GM04503 (cell line): Measurements from ENCODE around the gene HSPB7.
"Not testable (repeated sequence)": the region's sequence is repeated elsewhere in the genome, so short reads cannot be mapped to it uniquely, and the experiment has no call there.

Experiments
- DNase-seq: peaks from one replicate; pipeline ENCODE4 v3.0.0-alpha.2; 2012; ENCODE audit warnings: low read depth

HSPB7 gene

GRCh38 chr1:16050328-16050727, 32.5 kb upstream of the HSPB7 start:
- DNase-seq, result no peak

DNA sequence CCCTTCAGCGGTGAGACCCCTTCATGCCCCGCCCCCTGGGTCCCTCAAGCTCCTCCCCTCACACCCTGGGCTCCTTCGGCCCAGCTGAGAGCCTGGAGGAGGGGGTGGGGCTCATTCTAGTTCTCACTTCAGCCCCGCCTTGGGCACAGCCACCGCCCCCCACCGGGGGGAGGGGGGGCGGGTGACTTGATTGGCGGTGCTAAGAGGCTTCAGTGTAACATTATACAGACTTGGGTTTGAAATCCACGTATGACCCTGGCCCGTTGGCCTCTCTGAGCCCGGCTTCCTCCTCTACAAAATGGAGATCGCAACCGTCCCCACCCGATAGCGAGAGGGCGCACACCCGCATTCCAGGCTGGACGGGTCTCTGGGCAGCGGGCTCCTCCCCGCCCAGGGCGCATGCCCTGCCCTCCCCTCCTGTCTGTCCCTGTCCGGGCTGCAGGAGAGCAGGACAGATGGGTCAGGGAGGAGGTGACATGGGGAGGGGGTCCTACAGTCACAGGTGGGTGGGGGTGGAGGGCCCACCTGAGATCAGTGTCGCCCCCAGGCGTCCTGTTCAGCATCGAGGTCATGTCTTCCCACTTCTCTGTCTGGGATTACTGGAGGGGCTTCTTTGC, 30.8 kb upstream of the HSPB7 start:
- no peak for DNase-seq

DNA sequence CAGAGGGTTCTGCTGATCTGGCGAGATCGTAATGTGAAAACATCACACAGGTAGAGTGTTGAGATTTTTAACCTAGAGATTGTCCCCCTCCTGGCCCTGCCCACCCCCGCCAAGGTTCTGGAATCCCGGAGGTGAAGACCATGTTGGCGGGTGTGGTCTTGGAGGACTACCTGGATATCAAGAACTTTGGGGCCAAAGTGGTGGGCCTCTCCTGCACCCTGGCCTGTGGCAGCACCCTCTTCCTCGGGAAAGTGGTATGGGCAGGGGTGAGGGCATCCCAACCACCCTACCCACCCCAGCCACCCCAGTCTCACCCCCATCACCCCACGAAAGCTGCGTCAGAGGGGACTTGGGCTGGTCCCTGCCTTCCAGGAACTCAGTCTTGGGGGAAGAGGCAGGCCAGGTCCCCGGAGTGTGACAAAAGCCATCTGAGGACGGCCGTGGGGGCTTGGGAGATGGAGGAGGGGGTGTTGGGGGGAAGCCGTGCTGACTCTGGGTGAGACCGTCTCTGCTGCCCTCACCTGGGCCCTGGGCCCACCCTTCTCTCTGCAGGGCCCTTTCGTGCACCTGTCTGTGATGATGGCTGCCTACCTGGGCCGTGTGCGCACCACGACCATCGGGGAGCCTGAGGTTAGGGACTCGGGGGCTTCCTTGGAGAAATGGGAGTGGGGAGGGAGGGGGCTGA, 30.1 kb upstream of the HSPB7 start:
- DNase-seq, result no peak

DNA sequence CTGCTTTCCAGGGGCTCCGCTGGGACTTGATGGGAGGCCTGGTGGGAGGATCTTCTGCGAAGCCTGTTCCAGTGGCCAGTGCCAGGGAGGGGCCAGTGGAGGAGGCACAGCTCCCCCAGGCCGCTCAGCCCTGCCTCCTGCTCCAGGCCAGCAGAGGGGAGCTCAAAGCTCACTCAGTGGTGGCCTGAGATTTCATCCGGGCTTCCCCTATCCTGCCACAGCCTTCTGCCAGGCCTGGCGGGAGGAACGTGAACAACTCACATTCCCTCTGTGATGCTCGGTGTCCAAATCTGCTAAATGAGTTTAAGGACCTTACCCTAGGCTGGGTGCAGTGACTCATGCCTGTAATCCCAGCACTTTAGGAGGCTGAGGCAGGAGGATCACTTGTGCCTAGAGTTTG, 29.0 kb upstream of the HSPB7 start:
- DNase-seq, result no peak

GRCh38 chr1:16043950-16044349, 26.1 kb upstream of the HSPB7 start:
- DNase-seq, result no peak

DNA sequence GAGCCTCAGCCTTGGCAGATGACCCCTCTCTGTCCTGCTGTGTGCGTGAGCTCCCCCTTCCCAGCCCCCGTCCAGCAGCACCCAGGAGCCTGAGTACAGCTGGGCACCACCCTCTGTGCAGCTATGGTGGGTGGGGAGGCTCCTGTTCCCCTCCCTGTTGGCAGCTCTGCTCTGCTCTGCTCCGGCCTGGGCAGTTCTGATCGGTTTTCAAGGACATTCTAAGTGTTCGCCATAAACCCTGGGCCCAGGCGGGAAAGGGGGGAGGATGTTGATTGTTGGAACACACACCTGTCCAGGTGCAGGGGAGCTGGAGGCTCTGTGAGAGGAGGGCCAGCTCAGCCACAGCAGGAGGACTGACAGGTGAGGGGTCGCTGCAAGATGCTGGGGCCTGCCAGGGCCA, 25.7 kb upstream of the HSPB7 start, which contains the start of gene CLCNKB:
TSS of gene CLCNKB (plus strand) at position 262 of the 400 bp plus-strand sequence. CDS start 711 bp downstream, outside the sequence.
- no peak for DNase-seq

DNA sequence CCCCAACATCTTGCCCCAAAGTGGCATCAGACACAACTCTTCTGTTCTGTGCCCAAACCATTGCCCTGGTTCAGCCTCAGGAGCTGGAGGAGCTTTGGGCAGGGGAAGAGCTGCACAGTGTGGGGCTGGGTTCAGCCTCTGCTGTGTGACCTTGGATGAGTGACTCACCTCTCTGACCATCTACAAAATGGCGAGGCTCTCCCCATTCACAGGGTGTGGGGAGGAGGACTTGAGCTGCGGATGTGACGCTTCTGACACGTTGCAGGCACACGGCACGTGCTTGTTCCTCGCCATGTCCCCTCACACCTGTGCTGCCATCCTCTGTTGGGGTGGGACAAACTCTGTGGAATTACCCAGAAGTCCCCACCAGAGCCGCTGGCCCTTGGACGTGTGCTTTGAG, 24.8 kb upstream of the HSPB7 start:
- DNase-seq, result not testable (repeated sequence)

GRCh38 chr1:16042096-16042495, 24.3 kb upstream of the HSPB7 start:
- no peak for DNase-seq

DNA sequence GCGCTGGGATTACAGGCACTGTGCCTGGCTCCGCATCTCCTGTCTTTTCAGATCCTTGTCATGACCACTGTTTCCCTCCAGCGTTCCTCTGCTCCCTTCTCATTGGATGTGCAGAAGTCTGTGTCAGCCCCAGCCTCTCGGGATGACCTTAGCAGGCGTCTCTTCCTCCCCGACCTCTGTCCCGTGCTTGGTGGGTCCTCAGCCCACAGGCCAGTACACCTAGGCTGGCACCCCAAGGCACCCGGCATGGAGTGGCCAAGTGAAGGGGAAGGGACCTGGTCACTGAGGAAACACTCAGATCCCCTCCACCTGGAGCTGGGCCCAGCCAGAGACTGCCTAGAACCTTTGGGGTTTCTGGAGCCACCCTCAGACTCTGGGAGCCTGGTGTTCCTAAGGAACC, 23.4 kb upstream of the HSPB7 start:
- no peak for DNase-seq

DNA sequence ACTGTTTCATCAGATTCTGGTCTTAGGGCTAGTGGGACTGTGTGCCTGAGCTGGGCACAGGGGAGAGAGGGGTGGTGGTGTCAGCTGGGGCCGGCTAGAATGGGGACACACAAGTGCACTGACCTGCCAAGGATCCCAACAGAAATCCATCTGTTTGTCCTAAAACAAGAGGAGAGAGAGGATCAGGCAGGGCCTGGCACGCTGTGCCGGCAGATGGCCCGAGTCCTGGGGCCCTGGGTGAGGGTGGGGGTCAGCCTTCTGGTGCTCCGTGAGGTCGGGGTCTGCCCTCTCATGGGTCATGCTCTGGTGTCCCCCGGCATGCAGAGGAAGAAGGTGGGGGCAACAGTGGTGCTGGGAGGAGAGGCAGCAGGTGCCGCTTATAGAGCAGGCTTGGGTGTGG, 22.0 kb upstream of the HSPB7 start:
- DNase-seq, result not testable (repeated sequence)

GRCh38 chr1:16038620-16038912, 20.7 kb upstream of the HSPB7 start:
- no peak for DNase-seq

- not testable (repeated sequence) for DNase-seq
These were observed 18.6 kb upstream of the HSPB7 start for GRCh38 chr1:16036461-16036860.

DNA sequence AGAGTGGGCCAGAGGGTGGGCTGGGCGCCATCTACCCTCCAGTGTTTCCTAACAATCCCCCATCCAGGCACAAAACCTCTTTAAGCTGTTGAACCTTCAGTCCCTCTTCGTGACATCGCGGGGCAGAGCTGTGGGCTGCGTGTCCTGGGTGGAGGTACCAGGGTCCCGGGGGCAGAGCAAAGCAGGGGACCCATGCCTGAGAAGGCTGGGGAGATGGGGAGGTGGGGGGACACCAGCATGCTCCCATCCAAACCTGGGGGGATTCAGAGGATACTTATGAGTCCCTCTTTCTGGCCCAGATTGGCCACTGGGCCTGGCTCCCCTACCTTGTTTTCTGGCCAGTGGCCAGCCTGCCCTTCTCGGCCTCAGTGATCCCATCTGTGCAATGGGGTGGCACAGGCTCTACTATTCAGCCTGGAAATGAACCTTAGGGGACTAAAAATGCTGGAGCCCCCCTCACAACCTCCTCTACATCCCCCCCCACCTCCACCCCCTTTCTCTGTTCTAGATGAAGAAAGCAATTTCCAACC, 15.3 kb upstream of the HSPB7 start:
- not testable (repeated sequence) for DNase-seq

DNA sequence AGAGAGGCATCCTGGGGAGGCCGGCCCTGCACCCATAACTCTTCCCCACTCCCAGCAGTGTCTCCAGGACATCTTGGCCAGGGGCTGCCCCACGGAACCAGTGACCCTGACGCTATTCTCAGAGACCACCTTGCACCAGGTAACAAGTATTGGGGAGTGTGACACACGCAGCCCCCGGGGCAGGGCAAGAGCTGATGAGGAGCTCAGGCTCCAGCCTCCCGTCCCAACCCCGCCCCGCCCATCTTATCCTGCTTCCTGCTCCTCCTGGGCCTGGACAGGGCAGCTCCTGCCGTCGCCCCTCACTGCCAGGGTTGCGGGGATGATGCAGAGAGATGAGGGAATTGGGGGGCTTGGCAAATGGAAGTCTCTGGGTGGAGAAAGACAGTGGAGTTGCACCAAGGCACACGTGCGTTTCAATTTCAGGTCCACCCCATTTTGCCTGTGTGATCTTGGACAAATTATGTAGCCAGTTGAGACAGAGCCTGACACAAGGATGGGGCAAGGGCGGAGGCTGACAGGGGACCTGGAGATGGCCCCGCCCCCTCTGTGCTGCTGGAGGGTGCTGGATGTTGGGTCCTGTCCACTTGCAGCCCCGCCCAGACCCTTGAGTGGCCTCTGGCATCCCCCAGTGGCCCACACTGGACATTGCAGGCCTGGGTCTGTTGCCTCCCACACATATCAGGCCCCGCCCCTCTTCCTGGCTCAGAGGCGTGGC, 14.7 kb upstream of the HSPB7 start:
- no peak for DNase-seq

DNA sequence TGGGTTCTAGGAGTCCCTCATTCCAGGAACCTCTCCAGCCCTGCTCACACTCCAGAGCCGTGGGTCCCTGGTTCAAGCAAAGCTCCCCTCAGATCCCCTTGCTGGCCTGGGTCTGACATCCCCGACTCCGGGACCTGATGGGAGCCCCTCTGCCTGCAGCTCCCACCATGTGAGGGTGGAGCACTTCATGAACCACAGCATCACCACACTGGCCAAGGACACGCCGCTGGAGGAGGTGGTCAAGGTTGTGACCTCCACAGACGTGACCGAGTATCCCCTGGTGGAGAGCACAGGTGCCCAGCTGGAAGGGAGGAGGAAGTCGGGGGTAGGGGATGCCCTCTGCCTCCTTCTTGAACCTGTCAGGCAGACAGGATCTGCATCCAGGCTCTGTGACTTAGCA, 13.7 kb upstream of the HSPB7 start:
- DNase-seq, result no peak

GRCh38 chr1:16029288-16029687, 11.4 kb upstream of the HSPB7 start:
- no peak for DNase-seq

DNA sequence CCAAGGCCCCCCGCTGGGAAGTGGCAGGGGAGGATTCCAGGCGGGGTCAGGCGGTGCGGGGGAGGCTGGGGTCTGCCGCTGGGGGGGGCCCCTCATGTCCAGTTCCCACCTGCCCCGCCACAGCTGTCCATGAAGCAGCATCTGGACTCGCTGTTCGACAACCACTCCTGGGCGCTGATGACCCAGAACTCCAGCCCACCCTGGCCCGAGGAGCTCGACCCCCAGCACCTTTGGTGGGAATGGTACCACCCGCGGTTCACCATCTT, 11.1 kb upstream of the HSPB7 start:
- not testable (repeated sequence) for DNase-seq

- no peak for DNase-seq
These were observed 10.6 kb upstream of the HSPB7 start for GRCh38 chr1:16028237-16029002.

DNA sequence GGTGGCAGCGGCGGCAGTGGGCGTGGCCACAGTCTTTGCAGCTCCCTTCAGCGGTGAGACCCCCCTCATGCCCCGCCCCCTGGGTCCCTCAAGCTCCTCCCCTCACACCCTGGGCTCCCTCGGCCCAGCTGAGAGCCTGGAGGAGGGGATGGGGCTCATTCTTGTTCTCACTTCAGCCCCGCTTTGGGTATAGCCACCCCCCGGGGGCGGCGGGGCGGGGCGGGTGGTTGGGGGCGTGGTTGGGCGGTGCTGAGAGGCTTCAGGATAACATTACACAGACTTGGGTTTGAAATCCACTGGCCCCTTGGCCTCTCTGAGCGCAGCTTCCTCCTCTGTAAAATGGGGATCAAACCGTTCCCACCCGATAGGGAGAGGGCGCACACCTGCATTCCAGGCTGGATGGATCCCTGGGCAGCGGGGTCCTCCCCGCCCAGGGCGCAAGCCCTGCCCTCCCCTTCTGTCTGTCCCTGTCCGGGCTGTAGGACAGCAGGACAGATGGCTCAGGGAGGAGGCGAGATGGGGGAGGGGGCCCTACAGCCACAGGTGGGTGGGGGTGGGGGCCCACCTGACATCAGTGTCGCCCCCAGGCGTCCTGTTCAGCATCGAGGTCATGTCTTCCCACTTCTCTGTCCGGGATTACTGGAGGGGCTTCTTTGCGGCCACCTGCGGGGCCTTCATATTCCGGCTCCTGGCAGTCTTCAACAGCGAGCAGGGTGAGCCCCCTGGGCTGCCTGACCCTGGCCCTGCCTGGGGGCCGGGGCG, 9.1 kb upstream of the HSPB7 start:
- no peak for DNase-seq

DNA sequence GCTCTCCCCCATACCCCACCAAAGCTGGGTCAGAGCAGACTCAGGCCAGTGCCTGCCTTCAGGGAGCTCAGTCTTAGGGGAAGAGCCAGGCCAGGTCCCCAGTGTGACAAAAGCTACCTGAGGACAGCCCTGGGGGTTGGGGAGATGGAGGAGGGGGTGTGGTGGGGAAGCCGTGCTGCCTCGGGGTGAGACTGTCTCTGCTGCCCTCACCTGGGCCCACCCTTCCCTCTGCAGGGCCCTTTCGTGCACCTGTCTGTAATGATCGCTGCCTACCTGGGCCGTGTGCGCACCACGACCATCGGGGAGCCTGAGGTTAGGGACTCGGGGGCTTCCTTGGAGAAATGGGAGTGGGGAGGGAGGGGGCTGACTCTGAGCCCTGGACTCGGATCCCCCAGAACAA, 8.5 kb upstream of the HSPB7 start:
- not testable (repeated sequence) for DNase-seq

GRCh38 chr1:16023050-16023653, 5.3 kb upstream of the HSPB7 start:
- no peak for DNase-seq

- no peak for DNase-seq
These were observed 4.5 kb upstream of the HSPB7 start for GRCh38 chr1:16022393-16022792.
